Neuronal stem cell (in vitro differentiated cells): ENCODE measurements around the gene TDG.
A peak's percentile ranks its signal among the peaks of the same experiment; 100 is the strongest.

Experiments used
- DNase-seq: peaks from one replicate; pipeline ENCODE4 v3.0.0-alpha.2; 2013; ENCODE audit warnings: low spot score
- H2AFZ ChIP-seq: one replicate; pipeline ENCODE4 v1.6.1; 2013; ENCODE audit warnings: mild to moderate bottlenecking, low read length, inconsistent platforms
- H2AK5ac ChIP-seq: 2 replicates; pipeline ENCODE4 v1.6.1; 2013; ENCODE audit warnings: low read depth, mild to moderate bottlenecking, inconsistent platforms, low read length, moderate library complexity, mixed read lengths
- H2BK120ac ChIP-seq: 2 replicates; pipeline ENCODE4 v1.6.1; 2013; ENCODE audit warnings: low read depth, mild to moderate bottlenecking, inconsistent platforms, low read length, moderate library complexity, mixed read lengths
- H2BK12ac ChIP-seq: one replicate; pipeline ENCODE4 v1.6.1; 2013; ENCODE audit warnings: low read length, inconsistent platforms
- H2BK15ac ChIP-seq: 2 replicates; pipeline ENCODE4 v1.6.1; 2013; ENCODE audit warnings: mild to moderate bottlenecking, low read length, inconsistent platforms, mixed read lengths
- H2BK5ac ChIP-seq: one replicate; pipeline ENCODE4 v1.6.1; 2013; ENCODE audit warnings: inconsistent platforms, mild to moderate bottlenecking, low read length, moderate library complexity
- H3K14ac ChIP-seq: one replicate; pipeline ENCODE4 v1.6.1; 2013; ENCODE audit warnings: low read length, inconsistent platforms
- H3K18ac ChIP-seq: 2 replicates; pipeline ENCODE4 v1.6.1; 2013; ENCODE audit warnings: low read length, inconsistent platforms
- H3K23ac ChIP-seq: 2 replicates; pipeline ENCODE4 v1.6.1; 2013; ENCODE audit warnings: low read depth, mild to moderate bottlenecking, mixed read lengths, low read length, inconsistent platforms; ENCODE audit not compliant: poor library complexity
- H3K27ac ChIP-seq: replicated peaks from 3 replicates; pipeline ENCODE4 v1.5.1; 2013; ENCODE audit warnings: low read length, inconsistent platforms
- H3K27me3 ChIP-seq, 3 experiments: 2 replicates each; pipeline ENCODE4 v1.6.1; 2013; ENCODE audit warnings: low read length in 3 of 3, mild to moderate bottlenecking in 2 of 3, inconsistent platforms in 1 of 3, low read depth in 1 of 3, mixed read lengths in 1 of 3, moderate library complexity in 1 of 3; ENCODE audit not compliant: control insufficient read depth in 3 of 3, insufficient read depth in 3 of 3
- H3K36me3 ChIP-seq, 2 donors: replicated peaks in 1 of 2; 2 replicates each; pipeline ENCODE4 v1.6.1; 2013; ENCODE audit warnings: low read length in 2 of 2; ENCODE audit not compliant: control insufficient read depth in 2 of 2, insufficient read depth in 2 of 2
- H3K4ac ChIP-seq: 2 replicates; pipeline ENCODE4 v1.6.1; 2013; ENCODE audit warnings: inconsistent platforms, mild to moderate bottlenecking, low read length, moderate library complexity
- H3K4me1 ChIP-seq, 2 donors: 1 replicate in 1 of 2; 2 replicates in 1 of 2; pipeline ENCODE4 v1.6.1; 2013; ENCODE audit warnings: low read length in 2 of 2, low read depth in 1 of 2; ENCODE audit not compliant: control insufficient read depth in 2 of 2, insufficient read depth in 1 of 2
- H3K4me2 ChIP-seq: one replicate; pipeline ENCODE4 v1.6.1; 2013; ENCODE audit warnings: mild to moderate bottlenecking, low read length, inconsistent platforms; ENCODE audit not compliant: insufficient read depth, poor library complexity, severe bottlenecking
- H3K4me3 ChIP-seq, 2 donors: 2 replicates each; pipeline ENCODE4 v1.5.1; 2013; ENCODE audit warnings: low read length in 2 of 2, mild to moderate bottlenecking in 2 of 2, inconsistent platforms in 1 of 2, moderate library complexity in 1 of 2
- H3K79me1 ChIP-seq: one replicate; pipeline ENCODE4 v1.6.1; 2013; ENCODE audit warnings: low read depth, mild to moderate bottlenecking, inconsistent platforms, low read length, moderate library complexity
- H3K9ac ChIP-seq: one replicate; pipeline ENCODE4 v1.6.1; 2013; ENCODE audit warnings: mild to moderate bottlenecking, low read depth, low read length, inconsistent platforms; ENCODE audit not compliant: poor library complexity
- H3K9me3 ChIP-seq, 2 donors: replicated peaks in 1 of 2; 2 replicates each; pipeline versions ENCODE3 to v1.6.1; 2013; ENCODE audit warnings: low read length in 2 of 2, mild to moderate bottlenecking in 2 of 2, inconsistent platforms in 1 of 2, low read depth in 1 of 2, mixed read lengths in 1 of 2, moderate library complexity in 1 of 2; ENCODE audit not compliant: control insufficient read depth in 2 of 2, insufficient read depth in 1 of 2
- H4K8ac ChIP-seq: one replicate; pipeline ENCODE4 v1.6.1; 2013; ENCODE audit warnings: low read depth, mild to moderate bottlenecking, inconsistent platforms, low read length, moderate library complexity
- H4K91ac ChIP-seq: one replicate; pipeline ENCODE4 v1.6.1; 2013; ENCODE audit warnings: low read length, low read depth, mild to moderate bottlenecking, inconsistent platforms; ENCODE audit not compliant: poor library complexity
- WGBS, 2 donors: extraction: QIAGEN DNeasy Blood & Tissue Kit; methylation state at CpG; one replicate each; pipeline ENCODE4 v1.1.7; 2013; ENCODE audit warnings: missing lambda C conversion rate in 2 of 2, mixed read lengths in 1 of 2; ENCODE audit not compliant: insufficient read length in 2 of 2, insufficient replicate concordance in 1 of 2; ENCODE audit errors: extremely low coverage in 2 of 2; 5-methylcytosine and 5-hydroxymethylcytosine counted together

TDG gene

GRCh38 chr12:103928682-103929045, 37.0 kb upstream of the TDG start:
- H3K9ac ChIP-seq = no peak overlapping the region
- H3K4me1 ChIP-seq = peaks cover 4 to 23% of the 10 kb centered on the region in 2 donors
- peaks cover 0 to 24% of the 10 kb centered on the region in 2 donors for H3K36me3 ChIP-seq
- H2BK15ac ChIP-seq = no peak overlapping the region
- H2BK5ac ChIP-seq = no peak overlapping the region
- peaks cover 2% of the 10 kb centered on the region for H3K79me1 ChIP-seq
- no peak for DNase-seq
- H2AK5ac ChIP-seq = no peak overlapping the region
- no CpG with 5 or more reads among the region's 12 CpGs for WGBS, 2 donors
- H2AFZ ChIP-seq = peak overlapping the region; percentile 95
- no peak overlapping the region for H3K4ac ChIP-seq
- no peaks in the 10 kb centered on the region for H3K27me3 ChIP-seq
- H3K4me2 ChIP-seq = peak overlapping the region; percentile 68
- H3K23ac ChIP-seq = no peak overlapping the region
- H3K14ac ChIP-seq = no peak overlapping the region
- H3K4me3 ChIP-seq = peak overlapping the region; percentile 84 to 89
- H2BK12ac ChIP-seq = no peak overlapping the region
- no peak overlapping the region for H4K8ac ChIP-seq
- H4K91ac ChIP-seq = no peak overlapping the region
- no peak overlapping the region for H2BK120ac ChIP-seq
- no peak overlapping the region for H3K27ac ChIP-seq
- no peaks in the 10 kb centered on the region for H3K9me3 ChIP-seq
- H3K18ac ChIP-seq = no peak overlapping the region

GRCh38 chr12:103929046-103929783, 36.5 kb upstream of the TDG start:
- H3K23ac ChIP-seq = peak overlapping the region; percentile 5
- DNase-seq = no peak
- WGBS, 2 donors = no CpG with 5 or more reads among the region's 37 CpGs
- no peak overlapping the region for H4K8ac ChIP-seq
- no peak overlapping the region for H2BK5ac ChIP-seq
- no peak overlapping the region for H4K91ac ChIP-seq
- peak overlapping the region; percentile 70 for H3K9ac ChIP-seq
- H3K4me3 ChIP-seq = peak overlapping the region; percentile 84 to 89
- H2BK120ac ChIP-seq = no peak overlapping the region
- no peaks in the 10 kb centered on the region for H3K27me3 ChIP-seq
- H3K4me2 ChIP-seq = peak overlapping the region; percentile 68
- no peak overlapping the region for H3K14ac ChIP-seq
- H3K18ac ChIP-seq = peak overlapping the region; percentile 73
- H2BK12ac ChIP-seq = no peak overlapping the region
- H3K9me3 ChIP-seq = no peaks in the 10 kb centered on the region
- H3K4ac ChIP-seq = no peak overlapping the region
- peaks cover under 1 to 30% of the 10 kb centered on the region in 2 donors for H3K36me3 ChIP-seq
- H2AK5ac ChIP-seq = no peak overlapping the region
- peak overlapping the region; percentile 95 for H2AFZ ChIP-seq
- H2BK15ac ChIP-seq = no peak overlapping the region
- H3K4me1 ChIP-seq = peaks cover 4 to 23% of the 10 kb centered on the region in 2 donors
- peaks cover 2% of the 10 kb centered on the region for H3K79me1 ChIP-seq
- peak overlapping the region; percentile 55 for H3K27ac ChIP-seq

DNA sequence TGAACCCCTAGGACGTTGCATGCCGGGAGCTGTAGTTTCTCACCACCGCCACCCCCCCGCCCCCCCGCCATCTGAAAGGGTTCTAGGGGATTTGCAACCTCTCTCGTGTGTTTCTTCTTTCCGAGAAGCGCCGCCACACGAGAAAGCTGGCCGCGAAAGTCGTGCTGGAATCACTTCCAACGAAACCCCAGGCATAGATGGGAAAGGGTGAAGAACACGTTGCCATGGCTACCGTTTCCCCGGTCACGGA, 36.0 kb upstream of the TDG start:
- no peak for DNase-seq
- Histone ChIP-seq H4K91ac (no peak overlapping the region), H3K23ac (peak overlapping the region; percentile 5), H2BK15ac (no peak overlapping the region), H2AFZ (peak overlapping the region; percentile 95), H3K36me3 (peaks cover 3 to 34% of the 10 kb centered on the region in 2 donors), H3K4ac (no peak overlapping the region), H3K4me3 (peak overlapping the region; percentile 85 to 89), H2BK5ac (no peak overlapping the region), H3K4me1 (peaks cover 4 to 23% of the 10 kb centered on the region in 2 donors), H3K79me1 (peaks cover 2% of the 10 kb centered on the region), H2BK12ac (no peak overlapping the region), H2BK120ac (no peak overlapping the region), H2AK5ac (no peak overlapping the region), H3K9ac (no peak overlapping the region), H3K4me2 (peak overlapping the region; percentile 68), H3K27ac (no peak overlapping the region), H3K27me3 (no peaks in the 10 kb centered on the region), H3K14ac (no peak overlapping the region), H3K9me3 (no peaks in the 10 kb centered on the region), H3K18ac (no peak overlapping the region), H4K8ac (no peak overlapping the region)
- WGBS, 2 donors = no CpG with 5 or more reads among the region's 18 CpGs

DNA sequence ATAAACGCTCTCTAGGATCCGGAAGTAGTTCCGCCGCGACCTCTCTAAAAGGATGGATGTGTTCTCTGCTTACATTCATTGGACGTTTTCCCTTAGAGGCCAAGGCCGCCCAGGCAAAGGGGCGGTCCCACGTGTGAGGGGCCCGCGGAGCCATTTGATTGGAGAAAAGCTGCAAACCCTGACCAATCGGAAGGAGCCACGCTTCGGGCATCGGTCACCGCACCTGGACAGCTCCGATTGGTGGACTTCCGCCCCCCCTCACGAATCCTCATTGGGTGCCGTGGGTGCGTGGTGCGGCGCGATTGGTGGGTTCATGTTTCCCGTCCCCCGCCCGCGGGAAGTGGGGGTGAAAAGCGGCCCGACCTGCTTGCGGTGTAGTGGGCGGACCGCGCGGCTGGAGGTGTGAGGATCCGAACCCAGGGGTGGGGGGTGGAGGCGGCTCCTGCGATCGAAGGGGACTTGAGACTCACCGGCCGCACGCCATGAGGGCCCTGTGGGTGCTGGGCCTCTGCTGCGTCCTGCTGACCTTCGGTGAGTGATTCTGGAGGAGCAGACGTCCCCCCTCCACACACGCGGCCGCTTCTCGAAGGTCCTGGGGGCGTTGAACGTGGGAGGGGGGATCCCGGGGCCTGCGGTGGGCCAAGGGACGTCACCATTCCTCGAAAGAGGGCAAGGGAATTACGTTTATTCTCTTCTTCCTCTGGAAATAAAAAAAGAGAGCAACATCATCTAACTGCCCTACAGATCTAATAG, 35.5 kb upstream of the TDG start, which contains the start of gene HSP90B1:
Gene HSP90B1 (plus strand): TSS at position 377 of the 753 bp plus-strand sequence. CDS start 106 bp downstream, at position 483.
- Histone ChIP-seq H3K4me3 (peak within 1 kb of the TSS; percentile 88 to 89), H4K8ac (no peak within 1 kb of the TSS), H3K9me3 (no peaks in the 10 kb centered on the region), H2BK12ac (no peak within 1 kb of the TSS), H3K14ac (peak within 1 kb of the TSS; percentile 86), H4K91ac (no peak within 1 kb of the TSS), H3K27ac (peak within 1 kb of the TSS; percentile 55), H3K23ac (peak within 1 kb of the TSS; percentile 99), H2AFZ (peak within 1 kb of the TSS; percentile 95), H2AK5ac (peak within 1 kb of the TSS; percentile 43), H2BK5ac (peak within 1 kb of the TSS; percentile 7), H3K4ac (peak within 1 kb of the TSS; percentile 47), H2BK120ac (peak within 1 kb of the TSS; percentile 12), H3K79me1 (peaks cover 2% of the 10 kb centered on the region), H2BK15ac (no peak within 1 kb of the TSS), H3K27me3 (no peaks in the 10 kb centered on the region), H3K4me2 (peak within 1 kb of the TSS; percentile 81), H3K18ac (peak within 1 kb of the TSS; percentile 98), H3K4me1 (peaks cover 4 to 23% of the 10 kb centered on the region in 2 donors), H3K36me3 (peaks cover 8 to 39% of the 10 kb centered on the region in 2 donors), H3K9ac (peak within 1 kb of the TSS; percentile 97)
- DNase-seq = peak; percentile 100
- no CpG with 5 or more reads among the region's 56 CpGs for WGBS, 2 donors
